Neutrophil (primary cell): ENCODE results near the gene DUS4L.

Experiments used
- H3K27ac ChIP-seq: fragments of 200-600 bp; sonication (generic); 2 replicates; pipeline ENCODE4 v1.5.1; 2016; ENCODE audit warnings: mild to moderate bottlenecking, moderate library complexity
- H3K27me3 ChIP-seq: fragments of 200-600 bp; sonication (generic); 2 replicates; pipeline ENCODE4 v1.6.0; 2016; ENCODE audit warnings: mild to moderate bottlenecking
- H3K36me3 ChIP-seq: fragments of 200-600 bp; sonication (generic); 2 replicates; pipeline ENCODE4 v1.5.1; 2017
- H3K4me1 ChIP-seq, 2 experiments: fragments of 200-600 bp in 1 of 2; sonication (generic) in 1 of 2; 1 replicate in 1 of 2; 2 replicates in 1 of 2; pipeline versions ENCODE4 v1.5.1 to v1.6.1; 2013 to 2016; ENCODE audit warnings: low read depth in 1 of 2, low read length in 1 of 2, mild to moderate bottlenecking in 1 of 2, moderate library complexity in 1 of 2; ENCODE audit not compliant: control insufficient read depth in 1 of 2, insufficient read depth in 1 of 2
- H3K4me3 ChIP-seq, 2 experiments: fragments of 200-600 bp in 1 of 2; sonication (generic) in 1 of 2; 1 replicate in 1 of 2; 2 replicates in 1 of 2; pipeline ENCODE4 v1.5.1; 2013 to 2016; ENCODE audit warnings: low read depth in 1 of 2, low read length in 1 of 2, mild to moderate bottlenecking in 1 of 2, moderate library complexity in 1 of 2
- H3K9me3 ChIP-seq: fragments of 200-600 bp; sonication (generic); 2 replicates; pipeline ENCODE4 v1.5.1; 2016
- TF ChIP-seq, protein P1 (sequence below): fragments of 200-600 bp; sonication (generic); IDR thresholded peaks from 2 replicates; pipeline ENCODE4 v1.5.1; 2016; ENCODE audit warnings: antibody characterized with exemption

The DUS4L gene

DNA sequence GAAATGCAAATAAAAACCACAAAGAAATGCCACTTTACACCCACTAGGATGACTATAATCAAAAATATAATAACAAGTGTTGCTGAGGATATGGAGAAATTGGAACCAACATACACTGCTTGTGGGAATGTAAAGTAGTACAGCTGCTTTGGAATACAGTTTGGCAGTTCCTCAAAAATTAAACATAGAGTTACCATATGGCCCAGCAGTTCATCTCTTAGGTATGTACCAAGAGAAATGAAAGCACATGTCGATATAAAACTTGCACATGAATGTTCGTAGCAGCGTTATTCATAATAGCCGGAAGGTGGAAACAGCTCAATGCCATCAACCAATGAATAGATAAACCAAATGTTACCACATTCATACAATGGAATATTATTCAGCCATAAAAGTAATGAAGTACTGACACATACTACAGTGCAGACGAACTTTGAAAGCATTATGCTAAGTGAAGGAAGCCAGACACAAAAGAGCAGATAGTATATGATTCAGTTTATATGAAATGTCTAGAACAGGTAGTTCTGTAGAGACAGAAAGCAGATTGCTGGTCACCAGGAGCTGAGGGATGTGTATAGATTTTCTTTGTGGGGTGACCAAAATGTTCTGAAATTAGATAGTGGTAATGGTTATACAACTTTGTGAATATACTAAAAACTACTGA, 28.7 kb downstream of the DUS4L start:
- Histone ChIP-seq H3K4me1 (peaks cover 17 to 24% of the 10 kb centered on the region in 2 experiments), H3K27ac (no peak overlapping the region), H3K4me3 (no peak overlapping the region), H3K9me3 (no peaks in the 10 kb centered on the region), H3K36me3 (peaks cover 3% of the 10 kb centered on the region), H3K27me3 (no peaks in the 10 kb centered on the region)
- TF ChIP-seq, protein P1, sequence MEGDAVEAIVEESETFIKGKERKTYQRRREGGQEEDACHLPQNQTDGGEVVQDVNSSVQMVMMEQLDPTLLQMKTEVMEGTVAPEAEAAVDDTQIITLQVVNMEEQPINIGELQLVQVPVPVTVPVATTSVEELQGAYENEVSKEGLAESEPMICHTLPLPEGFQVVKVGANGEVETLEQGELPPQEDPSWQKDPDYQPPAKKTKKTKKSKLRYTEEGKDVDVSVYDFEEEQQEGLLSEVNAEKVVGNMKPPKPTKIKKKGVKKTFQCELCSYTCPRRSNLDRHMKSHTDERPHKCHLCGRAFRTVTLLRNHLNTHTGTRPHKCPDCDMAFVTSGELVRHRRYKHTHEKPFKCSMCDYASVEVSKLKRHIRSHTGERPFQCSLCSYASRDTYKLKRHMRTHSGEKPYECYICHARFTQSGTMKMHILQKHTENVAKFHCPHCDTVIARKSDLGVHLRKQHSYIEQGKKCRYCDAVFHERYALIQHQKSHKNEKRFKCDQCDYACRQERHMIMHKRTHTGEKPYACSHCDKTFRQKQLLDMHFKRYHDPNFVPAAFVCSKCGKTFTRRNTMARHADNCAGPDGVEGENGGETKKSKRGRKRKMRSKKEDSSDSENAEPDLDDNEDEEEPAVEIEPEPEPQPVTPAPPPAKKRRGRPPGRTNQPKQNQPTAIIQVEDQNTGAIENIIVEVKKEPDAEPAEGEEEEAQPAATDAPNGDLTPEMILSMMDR = no peak

- Histone ChIP-seq H3K27me3 (no peaks in the 10 kb centered on the region), H3K4me3 (no peak overlapping the region), H3K36me3 (peaks cover 3% of the 10 kb centered on the region), H3K9me3 (no peaks in the 10 kb centered on the region), H3K27ac (no peak overlapping the region), H3K4me1 (peaks cover 17 to 24% of the 10 kb centered on the region in 2 experiments)
- TF ChIP-seq, protein P1 = no peak
Measured at GRCh38 chr7:107593025-107593410, 29.2 kb downstream of the DUS4L start.

GRCh38 chr7:107594961-107595737, 31.4 kb downstream of the DUS4L start:
- peaks cover 3% of the 10 kb centered on the region for H3K36me3 ChIP-seq
- TF ChIP-seq, protein P1 = no peak
- no peaks in the 10 kb centered on the region for H3K27me3 ChIP-seq
- H3K9me3 ChIP-seq = no peaks in the 10 kb centered on the region
- peaks cover 17 to 29% of the 10 kb centered on the region in 2 experiments for H3K4me1 ChIP-seq
- H3K4me3 ChIP-seq = no peak overlapping the region
- no peak overlapping the region for H3K27ac ChIP-seq

- TF ChIP-seq, protein P1 = no peak
- Histone ChIP-seq H3K27me3 (no peaks in the 10 kb centered on the region), H3K4me1 (peaks cover 17 to 30% of the 10 kb centered on the region in 2 experiments), H3K36me3 (peaks cover 9% of the 10 kb centered on the region), H3K4me3 (no peak overlapping the region), H3K9me3 (no peaks in the 10 kb centered on the region), H3K27ac (no peak overlapping the region)
Measured at GRCh38 chr7:107596881-107597581, 33.3 kb downstream of the DUS4L start.

- TF ChIP-seq, protein P1 = no peak
- Histone ChIP-seq H3K9me3 (no peaks in the 10 kb centered on the region), H3K27me3 (no peaks in the 10 kb centered on the region), H3K27ac (no peak overlapping the region), H3K4me3 (no peak overlapping the region), H3K36me3 (peaks cover 12% of the 10 kb centered on the region), H3K4me1 (peaks cover 16 to 28% of the 10 kb centered on the region in 2 experiments)
Measured at GRCh38 chr7:107597582-107597916, 33.8 kb downstream of the DUS4L start.
